H9 (cell line): ENCODE measurements around the gene PPARD. TPM values are rescaled to one million over a fixed set of nuclear protein-coding genes. Genes with fewer than 3 reads are reported as not detected.
A peak's percentile ranks its signal among the peaks of the same experiment; 100 is the strongest.

Source experiments
- DNase-seq: peaks from one replicate; pipeline ENCODE4 v3.0.0-alpha.2; 2017
- H2AFZ ChIP-seq: one replicate; pipeline ENCODE4 v1.6.1; 2013; ENCODE audit warnings: mild to moderate bottlenecking, low read length, control low read depth, moderate library complexity
- H2AK5ac ChIP-seq: 2 replicates; pipeline ENCODE4 v1.6.1; 2013; ENCODE audit warnings: low read length, control low read depth, mixed read lengths; ENCODE audit not compliant: insufficient read length
- H2BK120ac ChIP-seq: one replicate; pipeline ENCODE4 v1.6.1; 2013; ENCODE audit warnings: low read depth, mild to moderate bottlenecking, low read length, control low read depth, inconsistent platforms; ENCODE audit not compliant: poor library complexity, severe bottlenecking
- H2BK12ac ChIP-seq: 2 replicates; pipeline ENCODE4 v1.6.1; 2013; ENCODE audit warnings: low read length, control low read depth, mixed read lengths, low read depth; ENCODE audit not compliant: insufficient read length
- H2BK15ac ChIP-seq: 2 replicates; pipeline ENCODE4 v1.6.1; 2013; ENCODE audit warnings: low read depth, low read length, control low read depth
- H2BK20ac ChIP-seq: one replicate; pipeline ENCODE4 v1.6.1; 2013; ENCODE audit warnings: low read depth, mild to moderate bottlenecking, low read length, control low read depth, inconsistent platforms; ENCODE audit not compliant: poor library complexity, severe bottlenecking
- H2BK5ac ChIP-seq: 2 replicates; pipeline ENCODE4 v1.6.1; 2013; ENCODE audit warnings: low read length, control low read depth, mixed read lengths; ENCODE audit not compliant: insufficient read length
- H3K14ac ChIP-seq: 2 replicates; pipeline ENCODE4 v1.6.1; 2013; ENCODE audit warnings: low read length, control low read depth; ENCODE audit not compliant: insufficient read depth
- H3K18ac ChIP-seq: 2 replicates; pipeline ENCODE4 v1.6.1; 2013; ENCODE audit warnings: low read depth, mild to moderate bottlenecking, mixed read lengths, low read length, control low read depth; ENCODE audit not compliant: insufficient read length
- H3K23ac ChIP-seq: 2 replicates; pipeline ENCODE4 v1.6.1; 2013; ENCODE audit warnings: low read length, control low read depth, mixed read lengths, low read depth; ENCODE audit not compliant: insufficient read length
- H3K23me2 ChIP-seq: 2 replicates; pipeline ENCODE4 v1.6.1; 2013; ENCODE audit warnings: low read depth, mild to moderate bottlenecking, mixed read lengths, low read length, control low read depth; ENCODE audit not compliant: insufficient read length, poor library complexity, severe bottlenecking
- H3K27ac ChIP-seq: 2 replicates; pipeline ENCODE4 v1.5.1; 2013; ENCODE audit warnings: low read length, control low read depth, mixed read lengths, low read depth; ENCODE audit not compliant: insufficient read length
- H3K27me3 ChIP-seq: 2 replicates; pipeline ENCODE4 v1.6.1; 2013; ENCODE audit warnings: low read length, control low read depth, inconsistent platforms; ENCODE audit not compliant: insufficient read depth
- H3K4ac ChIP-seq: 2 replicates; pipeline ENCODE4 v1.6.1; 2013; ENCODE audit warnings: low read depth, mild to moderate bottlenecking, control low read depth, inconsistent platforms, low read length, moderate library complexity
- H3K4me1 ChIP-seq: 2 replicates; pipeline ENCODE4 v1.6.1; 2013; ENCODE audit warnings: low read length, control low read depth, inconsistent platforms; ENCODE audit not compliant: insufficient read depth
- H3K4me2 ChIP-seq: 2 replicates; pipeline ENCODE4 v1.6.1; 2013; ENCODE audit warnings: low read length, control low read depth, mixed read lengths; ENCODE audit not compliant: insufficient read length, insufficient read depth
- H3K56ac ChIP-seq: 2 replicates; pipeline ENCODE4 v1.6.1; 2013; ENCODE audit warnings: low read depth, mild to moderate bottlenecking, mixed read lengths, low read length, control low read depth; ENCODE audit not compliant: insufficient read length
- H3K79me1 ChIP-seq: 2 replicates; pipeline ENCODE4 v1.6.1; 2013; ENCODE audit warnings: low read depth, mild to moderate bottlenecking, moderate library complexity, low read length, control low read depth, inconsistent platforms; ENCODE audit not compliant: insufficient read depth, poor library complexity, severe bottlenecking
- H3K79me2 ChIP-seq: 2 replicates; pipeline ENCODE4 v1.6.1; 2013; ENCODE audit warnings: low read length, control low read depth, inconsistent platforms; ENCODE audit not compliant: insufficient read depth
- H3K9ac ChIP-seq: 2 replicates; pipeline ENCODE4 v1.6.1; 2013; ENCODE audit warnings: low read length, control low read depth, mixed read lengths; ENCODE audit not compliant: insufficient read length; ENCODE audit errors: extremely low read depth
- H3K9me3 ChIP-seq: one replicate; pipeline ENCODE4 v1.6.1; 2013; ENCODE audit warnings: low read depth, low read length, inconsistent platforms; ENCODE audit not compliant: control insufficient read depth
- H3T11ph ChIP-seq: one replicate; pipeline ENCODE4 v1.6.1; 2013; ENCODE audit warnings: mild to moderate bottlenecking, low read length, control low read depth, inconsistent platforms
- H4K20me1 ChIP-seq: one replicate; pipeline ENCODE4 v1.6.1; 2013; ENCODE audit not compliant: control insufficient read depth, insufficient read length, insufficient read depth
- H4K5ac ChIP-seq: 2 replicates; pipeline ENCODE4 v1.6.1; 2013; ENCODE audit warnings: low read depth, mild to moderate bottlenecking, mixed read lengths, low read length, control low read depth; ENCODE audit not compliant: insufficient read length
- H4K8ac ChIP-seq: replicated peaks from 2 replicates; pipeline ENCODE4 v1.6.1; 2013; ENCODE audit warnings: low read length, control low read depth, mixed read lengths, low read depth; ENCODE audit not compliant: insufficient read length
- H4K91ac ChIP-seq: 2 replicates; pipeline ENCODE4 v1.6.1; 2013; ENCODE audit warnings: low read depth, mild to moderate bottlenecking, moderate library complexity, mixed read lengths, low read length, control low read depth; ENCODE audit not compliant: insufficient read length
- H3K27ac Mint-ChIP-seq, 3 experiments: 2 replicates in 2 of 3; 3 replicates in 1 of 3; pipeline ENCODE4 v1.8.0; 2020 to 2021; ENCODE audit warnings: mixed read lengths in 3 of 3, mild to moderate bottlenecking in 1 of 3, moderate library complexity in 1 of 3
- H3K27me3 Mint-ChIP-seq: 2 replicates; pipeline ENCODE4 v1.8.0; 2021; ENCODE audit warnings: low read depth, mild to moderate bottlenecking, moderate library complexity, mixed read lengths
- H3K36me3 Mint-ChIP-seq, 3 experiments: 2 replicates in 2 of 3; 3 replicates in 1 of 3; pipeline ENCODE4 v1.8.0; 2020 to 2021; ENCODE audit warnings: low read depth in 3 of 3, mixed read lengths in 3 of 3; ENCODE audit not compliant: insufficient read depth in 1 of 3
- H3K4me1 Mint-ChIP-seq, 2 experiments: 2 replicates each; pipeline ENCODE4 v1.8.0; 2020; ENCODE audit warnings: mixed read lengths in 2 of 2
- H3K4me3 Mint-ChIP-seq, 2 experiments: 2 replicates in 1 of 2; 3 replicates in 1 of 2; pipeline ENCODE4 v1.8.0; 2020 to 2021; ENCODE audit warnings: mild to moderate bottlenecking in 2 of 2, mixed read lengths in 2 of 2, moderate library complexity in 1 of 2
- H3K9me3 Mint-ChIP-seq, 2 experiments: 2 replicates in 1 of 2; 3 replicates in 1 of 2; pipeline ENCODE4 v1.8.0; 2020; ENCODE audit warnings: mild to moderate bottlenecking in 2 of 2, mixed read lengths in 2 of 2, moderate library complexity in 1 of 2
- WGBS: extraction: QIAGEN DNeasy Blood & Tissue Kit; methylation state at CpG from one replicate; pipeline ENCODE4 v1.1.7; 2013; ENCODE audit warnings: missing lambda C conversion rate, low lambda C conversion rate, mixed read lengths; ENCODE audit not compliant: insufficient read length; ENCODE audit errors: extremely low coverage; 5-methylcytosine and 5-hydroxymethylcytosine counted together
- total RNA-seq: library from RNA; stranded (reverse); gene quantifications from 2 replicates; pipeline ENCODE4 v1.2.1, GENCODE V29; 2021
- TF ChIP-seq, protein P1 (sequence below): fragments of 200-600 bp; sonication (generic); conservative IDR thresholded peaks from 3 replicates; pipeline ENCODE4 v1.8.0; 2021; ENCODE audit warnings: antibody characterized with exemption, mild to moderate bottlenecking

The PPARD gene
- total RNA-seq, 1 experiment from 2014 or later, result 11.7 TPM

DNA sequence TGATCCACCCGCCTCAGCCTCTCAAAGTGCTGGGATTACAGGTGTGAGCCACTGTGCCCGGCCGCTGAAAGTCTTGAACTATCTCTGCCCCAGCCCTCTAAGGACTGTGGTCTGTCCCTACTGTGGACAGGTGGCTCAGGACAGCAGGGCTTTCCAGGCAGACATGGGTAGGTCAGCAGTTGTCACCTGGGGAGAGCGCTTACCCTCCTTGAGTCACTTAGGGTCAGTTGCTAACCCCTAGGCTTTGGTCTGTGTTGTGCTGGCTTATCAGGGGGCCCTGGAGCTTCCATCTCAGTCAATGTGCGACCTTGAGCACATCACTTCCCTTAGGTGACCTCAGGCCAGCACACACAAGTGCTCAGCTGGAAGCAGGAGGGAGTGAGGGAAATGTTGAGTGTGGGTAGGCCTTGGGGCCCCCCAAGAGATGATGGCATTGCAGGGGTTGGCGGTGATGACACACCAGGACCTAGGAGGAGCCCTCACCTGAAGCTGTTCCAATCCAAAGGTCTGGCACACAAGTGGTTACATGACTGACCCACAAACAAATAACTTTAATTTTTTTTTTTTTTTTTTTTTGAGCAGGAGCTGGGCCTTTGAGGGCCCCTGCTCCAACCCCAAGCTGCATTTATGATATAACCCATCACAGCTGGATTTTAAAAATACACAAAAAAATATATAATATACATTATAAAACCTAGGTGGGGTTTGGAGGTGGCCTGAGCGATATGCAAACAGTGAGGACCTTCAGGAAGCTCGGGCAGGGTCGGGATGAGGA lies 130.9 kb downstream of the PPARD start:
- H4K20me1 ChIP-seq, result no peaks in the 10 kb centered on the region
- no peak overlapping the region for H4K8ac ChIP-seq
- no peak overlapping the region; the same call in 1 of the 2 replicates for H3K14ac ChIP-seq
- H3K4me2 ChIP-seq, result no peak overlapping the region
- H3K4me3 Mint-ChIP-seq, result peak overlapping the region in 1 of 2 experiments; percentile 31; a peak in 2 of 5 replicates
- H3T11ph ChIP-seq, result no peak overlapping the region
- H2AK5ac ChIP-seq, result no peak overlapping the region
- peaks cover 11% of the 10 kb centered on the region for H3K23me2 ChIP-seq
- H3K79me2 ChIP-seq, result peaks cover 18% of the 10 kb centered on the region; the same call in 1 of the 2 replicates
- no peak overlapping the region for H2BK12ac ChIP-seq
- no peak overlapping the region for H2AFZ ChIP-seq
- no peak overlapping the region for H2BK20ac ChIP-seq
- no peak overlapping the region for H4K91ac ChIP-seq
- H3K27me3 Mint-ChIP-seq, result peaks cover 1% of the 10 kb centered on the region; the same call in 1 of the 2 replicates
- no peak overlapping the region for H3K4ac ChIP-seq
- H3K4me1 ChIP-seq, result 0 out of 2 replicates have a peak, but pooled peaks cover 3% of the 10 kb centered on the region
- H3K9me3 ChIP-seq, result no peaks in the 10 kb centered on the region
- H3K36me3 Mint-ChIP-seq, result peaks cover 41 to 82% (median 81%) of the 10 kb centered on the region in 3 experiments
- peak overlapping the region; percentile 53 to 89 (median 55); a peak in 5 of 7 replicates for H3K27ac Mint-ChIP-seq
- no peak overlapping the region for H2BK5ac ChIP-seq
- no peak overlapping the region for H3K18ac ChIP-seq
- H3K23ac ChIP-seq, result no peak overlapping the region
- H2BK15ac ChIP-seq, result no peak overlapping the region
- no peak overlapping the region for H3K27ac ChIP-seq
- peaks cover 3% of the 10 kb centered on the region for H3K79me1 ChIP-seq
- H3K4me1 Mint-ChIP-seq, result peaks cover 23 to 44% of the 10 kb centered on the region in 2 experiments
- no peak overlapping the region for H4K5ac ChIP-seq
- no peaks in the 10 kb centered on the region for H3K27me3 ChIP-seq
- no CpG with 5 or more reads among the region's 9 CpGs for WGBS
- no peak overlapping the region for H3K9ac ChIP-seq
- TF ChIP-seq, protein P1, sequence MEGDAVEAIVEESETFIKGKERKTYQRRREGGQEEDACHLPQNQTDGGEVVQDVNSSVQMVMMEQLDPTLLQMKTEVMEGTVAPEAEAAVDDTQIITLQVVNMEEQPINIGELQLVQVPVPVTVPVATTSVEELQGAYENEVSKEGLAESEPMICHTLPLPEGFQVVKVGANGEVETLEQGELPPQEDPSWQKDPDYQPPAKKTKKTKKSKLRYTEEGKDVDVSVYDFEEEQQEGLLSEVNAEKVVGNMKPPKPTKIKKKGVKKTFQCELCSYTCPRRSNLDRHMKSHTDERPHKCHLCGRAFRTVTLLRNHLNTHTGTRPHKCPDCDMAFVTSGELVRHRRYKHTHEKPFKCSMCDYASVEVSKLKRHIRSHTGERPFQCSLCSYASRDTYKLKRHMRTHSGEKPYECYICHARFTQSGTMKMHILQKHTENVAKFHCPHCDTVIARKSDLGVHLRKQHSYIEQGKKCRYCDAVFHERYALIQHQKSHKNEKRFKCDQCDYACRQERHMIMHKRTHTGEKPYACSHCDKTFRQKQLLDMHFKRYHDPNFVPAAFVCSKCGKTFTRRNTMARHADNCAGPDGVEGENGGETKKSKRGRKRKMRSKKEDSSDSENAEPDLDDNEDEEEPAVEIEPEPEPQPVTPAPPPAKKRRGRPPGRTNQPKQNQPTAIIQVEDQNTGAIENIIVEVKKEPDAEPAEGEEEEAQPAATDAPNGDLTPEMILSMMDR, result no peak
- no peak overlapping the region for H3K56ac ChIP-seq
- no peak overlapping the region for H2BK120ac ChIP-seq
- H3K9me3 Mint-ChIP-seq, result peaks cover 6 to 7% of the 10 kb centered on the region in 2 experiments; a peak in 4 of 5 replicates
- DNase-seq, result peak; percentile 52
